ENCODE measurements around the gene C16orf74.

C16orf74 gene

DNA sequence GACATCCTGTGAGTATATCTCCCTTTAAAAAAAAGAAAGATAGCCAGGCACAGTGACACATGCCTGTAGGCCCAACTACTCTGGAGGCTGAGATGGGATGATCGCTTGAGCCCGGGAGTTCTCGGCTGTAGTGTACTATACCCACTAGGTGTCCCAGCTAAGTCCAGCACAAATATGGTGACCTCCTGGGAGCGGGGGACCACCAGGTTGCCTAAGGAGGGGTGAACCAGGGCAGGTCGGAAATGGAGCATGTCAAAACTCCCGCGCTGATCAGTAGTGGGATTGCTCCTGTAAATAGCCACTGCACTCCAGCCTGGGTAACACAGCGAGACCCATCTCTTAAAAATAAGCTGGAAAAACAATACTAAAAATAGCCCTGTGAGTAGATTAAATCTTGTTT lies 91.6 kb downstream of the C16orf74 start:
- no peak for DNase-seq (ENCODE audit: extremely low read depth in 1 of 2, low read depth in 1 of 2)

DNA sequence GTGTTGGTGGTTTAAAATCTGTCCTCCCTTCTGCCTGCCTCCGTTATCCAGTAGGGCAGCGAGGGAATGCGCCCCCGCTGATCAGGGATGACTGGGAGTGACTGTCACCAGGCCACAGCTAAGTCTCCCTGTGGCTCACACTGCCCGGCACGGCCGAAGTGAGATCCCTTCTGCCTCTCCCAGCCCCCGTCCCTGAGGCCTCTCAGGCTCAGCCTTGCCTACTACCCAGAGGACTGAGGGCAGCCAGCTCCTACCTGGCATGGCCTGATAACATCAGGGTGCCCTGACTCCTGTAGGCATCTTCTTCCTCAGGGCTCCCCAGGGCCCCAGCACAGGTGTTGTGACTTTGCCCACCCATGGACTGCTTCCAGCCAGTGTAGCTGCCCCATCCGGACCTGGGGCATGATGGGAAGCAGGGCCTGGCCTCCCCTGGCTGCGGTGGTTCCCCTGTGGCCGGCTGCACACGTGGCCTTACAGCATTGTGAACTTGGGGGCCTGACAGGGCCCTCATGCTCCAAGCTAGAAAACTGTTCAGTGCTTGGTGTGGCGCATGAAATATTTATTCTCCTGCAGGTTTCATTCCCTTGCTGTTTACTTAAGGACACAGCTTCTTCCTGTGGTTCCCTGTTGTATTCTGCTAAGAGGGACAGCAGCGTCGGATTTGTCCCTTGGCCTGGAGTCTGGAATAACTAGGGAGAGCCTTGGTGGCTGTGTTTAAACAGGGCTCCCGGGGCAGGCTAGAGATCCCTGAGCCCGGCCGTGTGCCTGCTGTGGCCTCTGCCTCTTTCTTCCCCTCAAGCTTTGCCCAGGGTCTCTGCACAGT lies 92.2 kb downstream of the C16orf74 start:
- DNase-seq (ENCODE audit: extremely low read depth in 1 of 2, low read depth in 1 of 2) = no peak

DNA sequence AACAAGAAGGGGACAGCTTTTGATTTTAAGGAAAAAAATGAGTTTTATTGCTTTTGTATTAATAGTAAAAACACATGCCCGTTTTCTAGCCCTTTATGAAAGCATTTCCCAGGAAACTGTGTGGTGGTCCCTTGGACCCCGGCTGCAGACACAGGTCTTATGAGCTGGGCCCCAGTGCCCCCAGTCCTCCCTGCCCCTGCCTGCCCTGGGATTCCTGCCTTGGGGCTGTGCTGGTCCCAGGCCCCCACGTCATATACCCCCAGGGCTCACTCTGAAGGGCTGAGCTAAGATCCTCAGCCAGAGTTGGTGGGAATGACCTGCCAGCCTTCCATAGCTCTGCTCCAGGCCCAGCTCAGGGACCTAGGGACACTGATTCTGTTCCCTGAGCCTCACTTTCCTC lies 92.9 kb downstream of the C16orf74 start:
- no peak for DNase-seq (ENCODE audit: extremely low read depth in 1 of 2, low read depth in 1 of 2)
